Keratinocyte (primary cell): ENCODE measurements around the gene C4orf50.

Source experiments
- EZH2 ChIP-seq: IDR thresholded peaks from one replicate; pipeline ENCODE4 v1.6.1; 2012; ENCODE audit warnings: inconsistent platforms, mild to moderate bottlenecking, low read length, moderate library complexity
- TF ChIP-seq, protein P1 (sequence below), 3 experiments: IDR thresholded peaks in 1 of 3; conservative IDR thresholded peaks in 1 of 3; optimal IDR thresholded peaks in 1 of 3; 2 replicates in 2 of 3; 3 replicates in 1 of 3; pipeline versions ENCODE3 to v1.5.1; 2011; ENCODE audit warnings: low read length in 3 of 3, mild to moderate bottlenecking in 3 of 3, moderate library complexity in 2 of 3, control low read depth in 1 of 3, inconsistent platforms in 1 of 3; ENCODE audit not compliant: insufficient read depth in 2 of 3; ENCODE audit errors: extremely low read depth in 1 of 3

GRCh38 chr4:5958199-5958735 lies 60.0 kb downstream of the C4orf50 start:
- TF ChIP-seq, protein P1, sequence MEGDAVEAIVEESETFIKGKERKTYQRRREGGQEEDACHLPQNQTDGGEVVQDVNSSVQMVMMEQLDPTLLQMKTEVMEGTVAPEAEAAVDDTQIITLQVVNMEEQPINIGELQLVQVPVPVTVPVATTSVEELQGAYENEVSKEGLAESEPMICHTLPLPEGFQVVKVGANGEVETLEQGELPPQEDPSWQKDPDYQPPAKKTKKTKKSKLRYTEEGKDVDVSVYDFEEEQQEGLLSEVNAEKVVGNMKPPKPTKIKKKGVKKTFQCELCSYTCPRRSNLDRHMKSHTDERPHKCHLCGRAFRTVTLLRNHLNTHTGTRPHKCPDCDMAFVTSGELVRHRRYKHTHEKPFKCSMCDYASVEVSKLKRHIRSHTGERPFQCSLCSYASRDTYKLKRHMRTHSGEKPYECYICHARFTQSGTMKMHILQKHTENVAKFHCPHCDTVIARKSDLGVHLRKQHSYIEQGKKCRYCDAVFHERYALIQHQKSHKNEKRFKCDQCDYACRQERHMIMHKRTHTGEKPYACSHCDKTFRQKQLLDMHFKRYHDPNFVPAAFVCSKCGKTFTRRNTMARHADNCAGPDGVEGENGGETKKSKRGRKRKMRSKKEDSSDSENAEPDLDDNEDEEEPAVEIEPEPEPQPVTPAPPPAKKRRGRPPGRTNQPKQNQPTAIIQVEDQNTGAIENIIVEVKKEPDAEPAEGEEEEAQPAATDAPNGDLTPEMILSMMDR (optimal IDR thresholded peaks at IDR 0.05 in 1 of 3, IDR thresholded peaks at IDR 0.05 in 1 of 3, conservative IDR thresholded peaks at IDR 0.05 in 1 of 3; ENCODE audit: extremely low read depth in 1 of 3, insufficient read depth in 2 of 3, low read length in 3 of 3) = no peak
- no peak for TF ChIP-seq EZH2
